Panc1 (cell line): ENCODE data around the gene FBLN1.

Experiments used
- POLR2AphosphoS5 ChIP-seq: IDR thresholded peaks from 2 replicates; pipeline ENCODE4 v1.6.1; 2012; ENCODE audit warnings: mild to moderate bottlenecking, low read depth, low read length, moderate library complexity
- SIN3A ChIP-seq: IDR thresholded peaks from 2 replicates; pipeline ENCODE4 v1.6.1; 2012; ENCODE audit warnings: low read depth, mild to moderate bottlenecking, low read length, moderate library complexity, borderline replicate concordance; ENCODE audit not compliant: insufficient read depth
- TF ChIP-seq, protein P1 (sequence below): fragments of 450-650 bp; IDR thresholded peaks from 2 replicates; pipeline ENCODE4 v1.5.1; 2017; ENCODE audit warnings: mild to moderate bottlenecking

DNA sequence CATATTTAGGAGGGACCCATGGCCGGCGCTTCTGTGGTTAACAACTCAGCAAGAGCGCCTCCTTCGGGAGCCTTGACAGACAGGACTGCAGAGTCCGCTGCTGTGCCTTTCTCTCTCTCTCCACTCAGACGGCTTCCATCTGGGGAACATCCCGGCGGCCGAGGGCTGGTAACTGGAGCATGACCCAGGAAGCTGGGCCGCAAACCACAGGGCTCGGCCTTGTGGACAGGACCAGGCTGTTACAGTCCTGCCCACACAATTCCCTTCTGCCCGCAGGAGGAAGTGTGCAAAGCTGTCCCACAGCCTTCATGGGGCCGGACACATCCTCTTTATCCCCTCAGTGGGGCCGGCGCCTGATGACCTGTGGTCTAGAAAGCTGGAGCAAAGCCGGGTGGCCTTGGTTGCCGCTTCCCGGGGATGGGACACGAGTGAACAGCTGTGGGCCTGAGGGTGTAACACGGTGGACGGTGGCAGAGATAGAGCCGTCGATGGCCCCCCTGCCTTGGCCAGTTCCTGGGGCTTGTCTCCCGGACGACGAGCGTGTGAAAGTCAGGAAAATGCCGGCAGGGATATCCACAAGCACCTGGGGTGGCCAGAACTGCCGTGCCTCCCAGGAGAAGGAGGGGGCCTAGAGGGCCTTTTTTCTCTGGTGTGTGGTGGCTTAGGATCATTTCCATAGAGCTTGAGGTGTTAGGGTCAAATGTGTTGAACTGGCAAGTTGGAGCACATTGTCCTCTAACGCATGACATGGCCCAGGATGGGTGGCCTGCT is 50.1 kb downstream of the FBLN1 start:
- TF ChIP-seq, protein P1, sequence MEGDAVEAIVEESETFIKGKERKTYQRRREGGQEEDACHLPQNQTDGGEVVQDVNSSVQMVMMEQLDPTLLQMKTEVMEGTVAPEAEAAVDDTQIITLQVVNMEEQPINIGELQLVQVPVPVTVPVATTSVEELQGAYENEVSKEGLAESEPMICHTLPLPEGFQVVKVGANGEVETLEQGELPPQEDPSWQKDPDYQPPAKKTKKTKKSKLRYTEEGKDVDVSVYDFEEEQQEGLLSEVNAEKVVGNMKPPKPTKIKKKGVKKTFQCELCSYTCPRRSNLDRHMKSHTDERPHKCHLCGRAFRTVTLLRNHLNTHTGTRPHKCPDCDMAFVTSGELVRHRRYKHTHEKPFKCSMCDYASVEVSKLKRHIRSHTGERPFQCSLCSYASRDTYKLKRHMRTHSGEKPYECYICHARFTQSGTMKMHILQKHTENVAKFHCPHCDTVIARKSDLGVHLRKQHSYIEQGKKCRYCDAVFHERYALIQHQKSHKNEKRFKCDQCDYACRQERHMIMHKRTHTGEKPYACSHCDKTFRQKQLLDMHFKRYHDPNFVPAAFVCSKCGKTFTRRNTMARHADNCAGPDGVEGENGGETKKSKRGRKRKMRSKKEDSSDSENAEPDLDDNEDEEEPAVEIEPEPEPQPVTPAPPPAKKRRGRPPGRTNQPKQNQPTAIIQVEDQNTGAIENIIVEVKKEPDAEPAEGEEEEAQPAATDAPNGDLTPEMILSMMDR, result no peak
- no peak for TF ChIP-seq POLR2AphosphoS5
- TF ChIP-seq SIN3A, result no peak
